Ramos (cell line): ENCODE results near the gene SELENOS.

ENCODE experiments used
- in situ Hi-C: fragments of 300-500 bp; cut with MboI; formaldehyde crosslinking; loops from one replicate; pipeline ENCODE4 v1.14.3; 2022; ENCODE audit warnings: low sequenced_read_pairs; ENCODE audit not compliant: unreplicated experiment

The SELENOS gene

DNA sequence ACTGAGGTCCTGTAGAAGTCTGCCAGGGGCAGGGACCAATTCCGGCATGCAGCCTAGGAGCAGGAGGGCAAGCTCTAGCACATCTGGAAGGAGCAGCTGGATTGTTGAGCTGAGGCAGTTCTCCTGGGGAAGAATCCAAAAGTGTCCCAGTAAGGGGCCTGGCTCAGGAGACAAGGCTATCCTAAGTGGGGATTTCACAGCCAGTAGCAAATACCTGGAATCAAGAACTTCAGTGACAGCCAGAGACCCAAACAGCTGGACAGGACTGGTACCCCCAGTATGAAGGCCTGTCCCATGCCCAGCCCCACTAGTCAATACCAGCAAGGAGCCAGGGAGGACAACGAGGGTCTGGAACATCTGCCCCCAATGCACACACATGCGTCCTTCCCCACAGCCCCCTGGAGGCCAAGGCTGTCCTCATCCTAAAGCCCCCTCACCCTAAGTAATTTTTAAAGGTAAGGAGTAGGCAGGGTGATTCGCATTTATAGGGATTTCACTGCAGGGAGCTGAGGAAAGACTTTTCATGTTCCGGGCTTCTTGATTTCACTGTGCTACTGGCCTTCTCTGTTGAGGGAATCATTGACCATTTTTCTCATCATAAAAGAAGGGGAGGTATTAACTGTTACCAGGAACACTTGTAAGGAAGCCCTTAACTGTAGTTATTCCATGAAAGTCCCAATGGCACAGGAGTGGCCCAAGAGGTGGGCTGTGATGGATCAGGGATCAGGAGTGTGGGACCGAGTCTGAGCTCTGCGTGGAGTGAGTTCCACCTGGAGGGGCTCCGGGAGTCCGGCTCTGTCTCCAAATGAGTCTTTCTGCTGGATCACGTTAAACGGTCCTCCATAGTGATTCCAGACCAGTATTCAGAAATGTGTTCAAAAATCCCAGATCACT, 22.9 kb downstream of the SELENOS start:
- in situ Hi-C loops, result loop anchor here (25.0 kb wide), 1 partner anchor 342 kb away; the partner anchor contains the start of gene LRRK1

- in situ Hi-C loops, result loop anchor here (25.0 kb wide), 1 partner anchor 341 kb away; the partner anchor contains the start of gene LRRK1
Measured at GRCh38 chr15:101252836-101253235, 24.4 kb downstream of the SELENOS start.

- in situ Hi-C loops, result loop anchor here (25.0 kb wide), 1 partner anchor 340 kb away; the partner anchor contains the start of gene LRRK1
Measured at GRCh38 chr15:101251830-101252820, 25.2 kb downstream of the SELENOS start, which contains the start of gene CHSY1. Gene CHSY1 (minus strand): TSS chr15:101252048. CDS start chr15:101251456, 592 bp downstream.

- in situ Hi-C loops, result loop anchor here (25.0 kb wide), 1 partner anchor 339 kb away; the partner anchor contains the start of gene LRRK1
Measured at GRCh38 chr15:101250873-101251829, 26.1 kb downstream of the SELENOS start.

DNA sequence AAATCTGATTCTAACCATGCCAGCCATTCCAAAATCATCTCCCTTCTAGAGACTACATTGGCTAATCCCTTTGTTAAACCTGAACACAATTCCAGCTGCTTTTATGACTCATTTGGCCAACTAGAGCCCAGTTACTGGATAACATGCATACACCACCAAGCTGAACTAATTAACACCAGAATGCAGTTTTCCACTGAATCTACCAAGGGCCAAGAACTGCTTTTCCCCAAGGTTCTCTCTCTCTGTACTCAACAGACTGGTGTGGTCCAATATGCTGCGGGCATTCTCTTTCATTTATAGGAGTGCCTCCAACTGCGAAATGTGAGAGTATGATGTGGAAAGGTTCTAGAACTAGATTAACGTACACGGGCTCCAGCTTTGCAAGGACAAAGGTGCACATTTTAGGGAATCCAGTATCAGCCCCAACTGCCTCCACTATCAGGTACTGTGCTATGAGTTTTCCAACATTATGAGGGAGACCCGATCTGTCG, 26.9 kb downstream of the SELENOS start:
- in situ Hi-C loops, result loop anchor here (25.0 kb wide), 1 partner anchor 338 kb away; the partner anchor contains the start of gene LRRK1

DNA sequence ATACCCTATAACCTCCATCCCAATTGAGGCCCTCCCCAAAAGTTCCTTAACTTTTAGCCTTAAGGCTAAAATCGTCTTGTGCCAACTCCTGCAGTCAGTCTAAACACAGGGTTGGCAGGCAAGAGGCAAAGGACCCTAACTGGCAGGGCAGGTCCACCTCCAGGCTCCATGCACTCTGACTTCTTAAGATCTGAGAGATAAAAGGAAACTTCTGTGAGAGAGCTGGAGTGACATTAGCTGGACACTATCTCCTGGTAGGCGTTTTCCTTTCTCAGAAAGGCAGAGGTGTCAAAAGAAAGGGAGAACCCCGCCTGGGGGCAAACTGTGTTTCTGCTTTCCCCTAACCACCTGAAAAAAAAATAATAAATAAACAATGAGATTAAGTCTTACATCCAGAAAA, 29.0 kb downstream of the SELENOS start:
- in situ Hi-C loops, result no loop called here

DNA sequence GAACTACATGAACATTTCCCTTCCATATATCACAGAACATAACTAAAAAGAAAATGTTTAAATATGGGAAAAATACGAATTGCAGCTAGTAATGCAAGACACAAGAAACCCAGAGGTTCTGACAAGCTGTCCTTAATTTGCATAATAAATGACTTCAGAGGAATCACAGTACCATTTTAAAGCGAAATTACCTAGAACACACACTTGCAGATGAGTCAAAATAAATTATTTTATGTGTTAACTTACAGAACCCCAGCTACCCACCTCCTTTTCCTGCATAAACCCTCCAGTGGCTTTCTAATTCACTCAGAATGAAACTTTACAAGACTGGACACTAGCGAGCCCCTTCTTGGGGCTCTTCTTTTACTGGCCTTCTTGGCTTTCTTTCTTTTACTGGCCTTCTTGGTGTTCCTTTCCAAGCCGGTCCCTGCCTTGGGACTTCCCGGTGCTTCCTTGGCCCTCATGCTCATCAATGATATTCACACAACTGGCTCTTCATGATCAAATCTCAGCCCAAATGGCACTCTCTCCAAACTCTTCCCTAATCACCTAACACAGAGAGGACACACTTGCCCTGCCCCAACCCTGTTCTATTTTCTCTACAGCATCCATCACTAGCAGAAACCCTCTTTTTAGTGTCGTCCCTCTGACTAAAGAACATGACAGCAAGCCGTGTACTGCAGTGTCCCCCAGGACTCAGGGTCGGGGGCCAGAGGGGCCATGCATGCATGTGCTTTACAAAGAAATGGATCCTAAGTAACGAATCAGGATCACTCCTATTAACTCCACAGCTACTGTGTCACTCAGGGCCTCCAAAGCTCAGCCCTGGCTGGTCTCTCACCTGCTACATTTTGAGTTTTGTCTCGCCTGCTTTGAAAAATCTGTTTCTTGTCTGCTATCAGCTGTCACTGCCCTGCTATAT, 30.2 kb downstream of the SELENOS start:
- in situ Hi-C loops, result no loop called here

DNA sequence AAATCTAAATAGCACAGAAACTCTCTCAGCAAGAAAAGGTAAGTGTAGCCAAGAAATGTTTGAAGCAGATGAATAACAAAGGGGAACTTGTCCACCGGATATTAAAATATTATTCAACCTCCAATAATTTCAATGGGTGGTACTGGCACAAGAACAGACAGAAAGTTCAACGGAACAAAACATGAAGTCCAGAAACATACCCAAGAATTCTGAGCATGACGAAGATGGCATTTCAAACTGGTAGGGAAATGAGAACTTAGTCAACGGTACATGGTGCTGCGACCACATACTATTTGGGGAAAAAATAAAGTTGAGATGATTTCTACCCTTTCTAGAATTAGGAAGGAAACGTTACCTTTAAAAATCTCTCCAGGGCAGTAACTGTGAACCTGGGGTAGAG, 30.9 kb downstream of the SELENOS start:
- in situ Hi-C loops, result no loop called here

- in situ Hi-C loops, result no loop called here
Measured at GRCh38 chr15:101244889-101245668, 32.2 kb downstream of the SELENOS start.

DNA sequence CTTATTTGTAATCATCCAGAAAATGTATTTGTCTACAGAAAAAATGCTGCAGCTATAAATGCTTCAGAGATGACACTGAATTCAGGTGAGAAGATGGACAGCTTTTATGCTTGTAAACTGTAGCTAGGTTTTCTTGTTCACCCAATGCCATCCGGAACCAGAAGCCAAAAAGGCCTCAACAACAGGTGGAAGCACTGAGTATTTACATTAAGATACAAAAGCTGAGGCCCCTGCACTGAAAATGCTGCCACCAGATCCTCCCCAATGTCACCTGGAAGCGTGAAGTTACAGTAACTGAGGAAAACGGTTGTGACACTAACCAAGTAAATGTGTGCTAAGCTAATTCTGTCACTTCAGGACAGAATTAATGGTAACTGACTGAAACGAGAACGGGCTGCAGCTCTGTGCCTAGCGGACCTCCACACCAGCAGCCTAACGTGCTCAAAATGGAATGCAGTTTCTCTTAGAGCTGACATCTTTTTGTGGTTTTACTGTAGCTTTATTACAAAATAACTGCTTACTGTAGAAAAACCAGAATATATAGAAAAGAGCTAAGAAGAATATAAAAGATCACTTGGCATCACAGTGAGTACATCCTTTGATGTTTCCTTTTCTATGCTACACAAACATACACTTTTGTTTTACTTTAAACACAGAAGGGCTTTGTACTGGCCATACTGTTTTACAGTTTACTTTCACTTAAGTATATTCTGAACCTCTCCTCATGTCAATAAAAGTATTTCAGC, 33.1 kb downstream of the SELENOS start:
- in situ Hi-C loops, result no loop called here

GRCh38 chr15:101243420-101243819, 33.9 kb downstream of the SELENOS start:
- in situ Hi-C loops, result no loop called here

DNA sequence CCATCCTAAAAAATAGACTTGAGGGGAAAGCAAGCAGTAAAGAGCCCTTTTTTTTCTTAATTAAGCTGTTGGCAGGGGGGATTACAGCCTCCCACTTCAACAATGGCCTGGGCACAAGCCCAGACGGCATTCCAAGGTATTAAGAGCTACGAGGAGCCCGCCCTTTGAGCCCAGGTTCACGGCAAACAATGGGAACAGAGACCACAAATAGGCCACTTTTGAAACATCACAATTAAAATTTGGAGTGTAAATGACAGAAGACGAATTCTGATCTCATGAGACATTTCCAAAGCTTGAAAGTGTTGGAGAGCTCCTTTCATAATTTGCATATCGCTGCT, 34.3 kb downstream of the SELENOS start:
- in situ Hi-C loops, result no loop called here

DNA sequence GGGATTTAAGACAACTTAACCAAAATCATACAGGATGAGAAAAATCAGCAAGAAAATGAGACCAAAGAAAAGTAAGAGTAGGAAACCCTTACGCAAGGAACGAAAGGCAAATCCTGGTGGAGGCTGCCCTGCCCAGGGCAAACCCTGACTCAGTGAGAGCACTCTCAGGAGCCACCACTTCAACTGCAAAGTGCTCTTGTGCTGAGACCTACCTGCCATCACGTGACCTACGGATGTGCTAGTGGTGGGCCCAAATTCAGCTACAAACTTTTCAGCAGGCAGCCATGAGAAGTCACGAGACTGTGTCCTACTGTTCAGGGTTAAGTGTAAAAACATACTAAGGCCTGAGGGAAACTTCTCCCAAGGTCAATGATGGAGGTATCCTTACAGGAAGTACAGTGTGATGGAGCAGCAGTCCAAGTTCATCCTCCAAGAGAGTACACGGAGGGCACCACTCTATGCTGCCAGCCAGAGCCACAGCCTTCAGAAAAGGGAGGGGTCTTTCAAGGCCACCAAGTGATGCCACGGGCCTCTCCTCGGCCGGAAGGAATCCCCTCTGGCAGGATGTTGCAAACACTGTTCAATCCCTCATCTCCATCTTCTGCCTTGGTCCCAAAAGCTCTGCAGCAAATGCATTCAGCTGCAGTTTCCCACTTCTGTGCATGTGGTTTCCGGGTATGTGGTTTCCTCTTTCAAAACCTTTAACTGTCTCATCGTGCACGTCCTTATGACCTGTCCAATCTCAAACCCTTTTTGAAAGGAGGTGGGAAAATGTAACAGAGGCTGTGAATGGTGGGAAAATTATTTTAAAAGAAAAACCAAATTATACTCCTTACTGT, 34.9 kb downstream of the SELENOS start:
- in situ Hi-C loops, result no loop called here

- in situ Hi-C loops, result no loop called here
Measured at GRCh38 chr15:101240358-101240757, 36.9 kb downstream of the SELENOS start.

GRCh38 chr15:101239724-101240136, 37.6 kb downstream of the SELENOS start:
- in situ Hi-C loops, result no loop called here

DNA sequence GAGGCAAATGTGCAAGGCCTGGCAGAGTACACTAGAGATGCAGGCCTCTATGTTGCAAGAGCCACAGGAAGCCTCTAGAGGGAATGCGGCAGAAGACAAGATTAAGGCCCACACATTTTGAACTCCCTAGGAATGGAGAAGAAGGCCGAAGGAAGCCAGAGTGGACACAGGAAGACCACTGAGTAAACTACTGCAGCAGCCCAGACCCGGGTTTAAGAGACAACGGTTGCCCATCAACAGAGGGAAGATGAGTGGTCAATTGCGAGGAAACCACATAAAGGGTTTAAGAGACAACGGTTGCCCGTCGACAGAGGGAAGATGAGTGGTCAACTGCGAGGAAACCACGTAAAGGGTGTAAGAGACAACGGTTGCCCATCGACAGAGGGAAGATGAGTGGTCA, 40.0 kb downstream of the SELENOS start:
- in situ Hi-C loops, result no loop called here
